GM23248 (cell line): ENCODE measurements around the gene ETF1.

ENCODE experiments used
- EZH2 ChIP-seq: fragments of 200-600 bp; sonication (generic); IDR thresholded peaks from 2 replicates; pipeline ENCODE4 v1.6.1; 2018; ENCODE audit warnings: antibody characterized with exemption, mild to moderate bottlenecking; ENCODE audit not compliant: insufficient read depth, poor library complexity, severe bottlenecking
- EZH2phosphoT487 ChIP-seq: fragments of 200-600 bp; sonication (generic); IDR thresholded peaks from 2 replicates; pipeline ENCODE4 v1.6.1; 2018; ENCODE audit warnings: antibody characterized with exemption, moderate library complexity, mild to moderate bottlenecking, low read depth; ENCODE audit not compliant: insufficient read depth

- TF ChIP-seq EZH2phosphoT487 = no peak
- no peak for TF ChIP-seq EZH2
Observed at GRCh38 chr5:138566792-138567191, 23.8 kb upstream of the ETF1 start.
